Measurements from ENCODE around the gene ANXA5.

Gene ANXA5

GRCh38 chr4:121658125-121658524 lies 38.7 kb downstream of the ANXA5 start:
- Histone ChIP-seq H3K4me3 (ENCODE audit: low read length) (no peak overlapping the region), H3K27me3 (ENCODE audit: control insufficient read depth, insufficient read depth, low read length) (no peaks in the 10 kb centered on the region), H3K9ac (ENCODE audit: low read depth, low read length) (no peak overlapping the region), H3K9me3 (replicated peaks; ENCODE audit: low read length) (no peaks in the 10 kb centered on the region), H3K4me1 (ENCODE audit: control insufficient read depth, insufficient read depth, low read length) (no peaks in the 10 kb centered on the region), H3K4me2 (ENCODE audit: low read length) (no peak overlapping the region), H3K36me3 (ENCODE audit: insufficient read depth, low read length) (peaks cover 2% of the 10 kb centered on the region)

GRCh38 chr4:121656269-121656641 lies 40.5 kb downstream of the ANXA5 start:
- Histone ChIP-seq H3K36me3 (ENCODE audit: insufficient read depth, low read length) (no peaks in the 10 kb centered on the region), H3K4me1 (ENCODE audit: control insufficient read depth, insufficient read depth, low read length) (no peaks in the 10 kb centered on the region), H3K9me3 (replicated peaks; ENCODE audit: low read length) (no peaks in the 10 kb centered on the region), H3K4me3 (ENCODE audit: low read length) (no peak overlapping the region), H3K4me2 (ENCODE audit: low read length) (no peak overlapping the region), H3K27me3 (ENCODE audit: control insufficient read depth, insufficient read depth, low read length) (no peaks in the 10 kb centered on the region), H3K9ac (ENCODE audit: low read depth, low read length) (no peak overlapping the region)

- H3K9ac ChIP-seq (ENCODE audit: low read depth, low read length), result no peak overlapping the region
- H3K4me2 ChIP-seq (ENCODE audit: low read length), result no peak overlapping the region
- H3K36me3 ChIP-seq (ENCODE audit: insufficient read depth, low read length), result no peaks in the 10 kb centered on the region
- no peaks in the 10 kb centered on the region for H3K4me1 ChIP-seq (ENCODE audit: control insufficient read depth, insufficient read depth, low read length)
- H3K4me3 ChIP-seq (ENCODE audit: low read length), result no peak overlapping the region
- no peaks in the 10 kb centered on the region for H3K27me3 ChIP-seq (ENCODE audit: control insufficient read depth, insufficient read depth, low read length)
- H3K9me3 ChIP-seq (replicated peaks; ENCODE audit: low read length), result no peaks in the 10 kb centered on the region
These were observed 41.2 kb downstream of the ANXA5 start for GRCh38 chr4:121655320-121656268.

GRCh38 chr4:121654738-121655137 lies 42.0 kb downstream of the ANXA5 start:
- Histone ChIP-seq H3K4me1 (ENCODE audit: control insufficient read depth, insufficient read depth, low read length) (no peaks in the 10 kb centered on the region), H3K4me3 (ENCODE audit: low read length) (no peak overlapping the region), H3K27me3 (ENCODE audit: control insufficient read depth, insufficient read depth, low read length) (no peaks in the 10 kb centered on the region), H3K9ac (ENCODE audit: low read depth, low read length) (no peak overlapping the region), H3K36me3 (ENCODE audit: insufficient read depth, low read length) (no peaks in the 10 kb centered on the region), H3K9me3 (replicated peaks; ENCODE audit: low read length) (no peaks in the 10 kb centered on the region), H3K4me2 (ENCODE audit: low read length) (no peak overlapping the region)

GRCh38 chr4:121653986-121654385 lies 42.8 kb downstream of the ANXA5 start:
- Histone ChIP-seq H3K4me3 (ENCODE audit: low read length) (no peak overlapping the region), H3K4me1 (ENCODE audit: control insufficient read depth, insufficient read depth, low read length) (no peaks in the 10 kb centered on the region), H3K4me2 (ENCODE audit: low read length) (no peak overlapping the region), H3K36me3 (ENCODE audit: insufficient read depth, low read length) (no peaks in the 10 kb centered on the region), H3K9ac (ENCODE audit: low read depth, low read length) (no peak overlapping the region), H3K9me3 (replicated peaks; ENCODE audit: low read length) (no peaks in the 10 kb centered on the region), H3K27me3 (ENCODE audit: control insufficient read depth, insufficient read depth, low read length) (no peaks in the 10 kb centered on the region)

GRCh38 chr4:121653214-121653613 lies 43.6 kb downstream of the ANXA5 start:
- Histone ChIP-seq H3K9me3 (replicated peaks; ENCODE audit: low read length) (no peaks in the 10 kb centered on the region), H3K9ac (ENCODE audit: low read depth, low read length) (no peak overlapping the region), H3K27me3 (ENCODE audit: control insufficient read depth, insufficient read depth, low read length) (no peaks in the 10 kb centered on the region), H3K4me3 (ENCODE audit: low read length) (no peak overlapping the region), H3K36me3 (ENCODE audit: insufficient read depth, low read length) (no peaks in the 10 kb centered on the region), H3K4me1 (ENCODE audit: control insufficient read depth, insufficient read depth, low read length) (no peaks in the 10 kb centered on the region), H3K4me2 (ENCODE audit: low read length) (no peak overlapping the region)

- no peaks in the 10 kb centered on the region for H3K9me3 ChIP-seq (replicated peaks; ENCODE audit: low read length)
- H3K4me3 ChIP-seq (ENCODE audit: low read length), result no peak overlapping the region
- H3K4me2 ChIP-seq (ENCODE audit: low read length), result no peak overlapping the region
- H3K4me1 ChIP-seq (ENCODE audit: control insufficient read depth, insufficient read depth, low read length), result no peaks in the 10 kb centered on the region
- H3K27me3 ChIP-seq (ENCODE audit: control insufficient read depth, insufficient read depth, low read length), result no peaks in the 10 kb centered on the region
- no peaks in the 10 kb centered on the region for H3K36me3 ChIP-seq (ENCODE audit: insufficient read depth, low read length)
- no peak overlapping the region for H3K9ac ChIP-seq (ENCODE audit: low read depth, low read length)
These were observed 45.2 kb downstream of the ANXA5 start for GRCh38 chr4:121651597-121651996.

GRCh38 chr4:121650741-121651140 lies 46.0 kb downstream of the ANXA5 start:
- H3K4me1 ChIP-seq (ENCODE audit: control insufficient read depth, insufficient read depth, low read length), result no peaks in the 10 kb centered on the region
- H3K9me3 ChIP-seq (replicated peaks; ENCODE audit: low read length), result no peaks in the 10 kb centered on the region
- H3K9ac ChIP-seq (ENCODE audit: low read depth, low read length), result no peak overlapping the region
- H3K4me2 ChIP-seq (ENCODE audit: low read length), result no peak overlapping the region
- H3K27me3 ChIP-seq (ENCODE audit: control insufficient read depth, insufficient read depth, low read length), result no peaks in the 10 kb centered on the region
- H3K4me3 ChIP-seq (ENCODE audit: low read length), result no peak overlapping the region
- no peaks in the 10 kb centered on the region for H3K36me3 ChIP-seq (ENCODE audit: insufficient read depth, low read length)

GRCh38 chr4:121648516-121648915 lies 48.3 kb downstream of the ANXA5 start:
- no peaks in the 10 kb centered on the region for H3K27me3 ChIP-seq (ENCODE audit: control insufficient read depth, insufficient read depth, low read length)
- H3K9ac ChIP-seq (ENCODE audit: low read depth, low read length), result no peak overlapping the region
- no peak overlapping the region for H3K4me2 ChIP-seq (ENCODE audit: low read length)
- no peaks in the 10 kb centered on the region for H3K36me3 ChIP-seq (ENCODE audit: insufficient read depth, low read length)
- no peaks in the 10 kb centered on the region for H3K4me1 ChIP-seq (ENCODE audit: control insufficient read depth, insufficient read depth, low read length)
- no peak overlapping the region for H3K4me3 ChIP-seq (ENCODE audit: low read length)
- H3K9me3 ChIP-seq (replicated peaks; ENCODE audit: low read length), result no peaks in the 10 kb centered on the region

GRCh38 chr4:121642876-121643585 lies 53.7 kb downstream of the ANXA5 start:
- Histone ChIP-seq H3K9ac (ENCODE audit: low read depth, low read length) (no peak overlapping the region), H3K4me3 (ENCODE audit: low read length) (no peak overlapping the region), H3K9me3 (replicated peaks; ENCODE audit: low read length) (no peaks in the 10 kb centered on the region), H3K27me3 (ENCODE audit: control insufficient read depth, insufficient read depth, low read length) (no peaks in the 10 kb centered on the region), H3K4me1 (ENCODE audit: control insufficient read depth, insufficient read depth, low read length) (no peaks in the 10 kb centered on the region), H3K4me2 (ENCODE audit: low read length) (no peak overlapping the region), H3K36me3 (ENCODE audit: insufficient read depth, low read length) (no peaks in the 10 kb centered on the region)

GRCh38 chr4:121642292-121642691 lies 54.5 kb downstream of the ANXA5 start:
- Histone ChIP-seq H3K9ac (ENCODE audit: low read depth, low read length) (no peak overlapping the region), H3K9me3 (replicated peaks; ENCODE audit: low read length) (no peaks in the 10 kb centered on the region), H3K4me2 (ENCODE audit: low read length) (no peak overlapping the region), H3K4me3 (ENCODE audit: low read length) (no peak overlapping the region), H3K27me3 (ENCODE audit: control insufficient read depth, insufficient read depth, low read length) (no peaks in the 10 kb centered on the region), H3K36me3 (ENCODE audit: insufficient read depth, low read length) (no peaks in the 10 kb centered on the region), H3K4me1 (ENCODE audit: control insufficient read depth, insufficient read depth, low read length) (no peaks in the 10 kb centered on the region)
